C4-2B (cell line): Measurements from ENCODE around the gene PDE1A.

Experiments
- ZFX ChIP-seq: fragments of 450-650 bp; IDR thresholded peaks from 2 replicates; pipeline ENCODE4 v1.6.1; 2017
- TF ChIP-seq, protein P1 (sequence below): fragments of 450-650 bp; conservative IDR thresholded peaks from 2 replicates; pipeline ENCODE4 v1.5.1; 2017; ENCODE audit warnings: mild to moderate bottlenecking

DNA sequence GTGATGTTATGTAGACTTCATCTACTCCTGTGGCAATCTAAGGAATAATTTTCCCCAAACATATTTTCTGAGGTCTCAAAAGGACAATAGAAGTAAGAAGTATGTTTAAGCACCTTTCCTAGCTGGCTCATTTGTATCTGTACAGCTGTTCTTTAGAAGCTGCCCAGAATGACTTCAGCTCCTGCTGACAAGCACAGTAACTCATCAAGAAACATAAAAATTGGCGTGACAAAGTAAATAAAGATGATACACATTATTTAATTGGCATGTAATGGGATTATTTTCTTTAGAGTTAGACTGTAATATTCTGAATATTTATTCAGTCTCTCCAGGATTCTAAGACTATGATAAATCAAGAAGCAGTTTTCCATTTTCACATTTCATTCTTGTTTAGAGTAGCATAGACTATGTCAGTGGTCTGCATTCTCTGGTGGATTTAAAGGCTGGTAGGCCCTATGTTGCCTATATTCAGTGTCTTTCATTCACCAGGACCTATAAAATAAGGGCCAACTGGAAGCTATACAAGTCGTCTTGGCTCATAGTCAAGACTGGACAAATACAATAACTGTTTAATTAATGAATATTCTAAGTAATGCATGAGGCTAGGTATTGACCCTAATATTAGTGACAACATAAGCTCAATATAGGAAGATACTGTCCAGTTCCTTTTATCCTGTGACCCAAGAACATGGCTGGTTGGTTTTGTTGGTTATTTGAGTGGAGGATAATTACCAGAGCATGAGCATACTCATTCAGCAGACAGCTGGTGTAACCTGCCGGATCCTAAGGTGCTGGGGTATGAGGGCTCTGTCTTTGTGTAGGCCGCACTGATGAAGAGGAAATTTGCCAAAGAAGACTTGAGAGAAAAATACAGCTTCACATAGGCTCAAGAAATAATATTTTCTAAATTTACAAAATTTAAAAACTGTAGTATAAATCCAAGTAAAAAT is 107.0 kb downstream of the PDE1A start:
- TF ChIP-seq, protein P1, sequence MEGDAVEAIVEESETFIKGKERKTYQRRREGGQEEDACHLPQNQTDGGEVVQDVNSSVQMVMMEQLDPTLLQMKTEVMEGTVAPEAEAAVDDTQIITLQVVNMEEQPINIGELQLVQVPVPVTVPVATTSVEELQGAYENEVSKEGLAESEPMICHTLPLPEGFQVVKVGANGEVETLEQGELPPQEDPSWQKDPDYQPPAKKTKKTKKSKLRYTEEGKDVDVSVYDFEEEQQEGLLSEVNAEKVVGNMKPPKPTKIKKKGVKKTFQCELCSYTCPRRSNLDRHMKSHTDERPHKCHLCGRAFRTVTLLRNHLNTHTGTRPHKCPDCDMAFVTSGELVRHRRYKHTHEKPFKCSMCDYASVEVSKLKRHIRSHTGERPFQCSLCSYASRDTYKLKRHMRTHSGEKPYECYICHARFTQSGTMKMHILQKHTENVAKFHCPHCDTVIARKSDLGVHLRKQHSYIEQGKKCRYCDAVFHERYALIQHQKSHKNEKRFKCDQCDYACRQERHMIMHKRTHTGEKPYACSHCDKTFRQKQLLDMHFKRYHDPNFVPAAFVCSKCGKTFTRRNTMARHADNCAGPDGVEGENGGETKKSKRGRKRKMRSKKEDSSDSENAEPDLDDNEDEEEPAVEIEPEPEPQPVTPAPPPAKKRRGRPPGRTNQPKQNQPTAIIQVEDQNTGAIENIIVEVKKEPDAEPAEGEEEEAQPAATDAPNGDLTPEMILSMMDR, result no peak
- no peak for TF ChIP-seq ZFX
